Natural killer cell (primary cell): ENCODE measurements around the gene PIWIL1. TPM values are rescaled to one million over a fixed set of nuclear protein-coding genes. Genes with fewer than 3 reads are reported as not detected.

Source experiments
- ATAC-seq, 3 donors: fragments of 150-1000 bp in 2 of 3; fragments of 200-7000 bp in 1 of 3; cut with Tn5 transposase; 1 replicate in 1 of 3; 2 replicates in 2 of 3; pipeline ENCODE4 v1.10.0; 2021; ENCODE audit warnings: mild to moderate bottlenecking in 2 of 3, moderate library complexity in 2 of 3
- DNase-seq, 2 donors: peaks; one replicate each; pipeline versions ENCODE4 v3.0.0 to v3.0.0-alpha.2; 2013 to 2021; ENCODE audit warnings: mixed read lengths in 1 of 2
- H3K27ac ChIP-seq: one replicate; pipeline ENCODE4 v1.5.1; 2013; ENCODE audit warnings: mild to moderate bottlenecking, low read length
- H3K27me3 ChIP-seq: one replicate; pipeline ENCODE4 v1.6.1; 2013; ENCODE audit warnings: low read length; ENCODE audit not compliant: control insufficient read depth, insufficient read depth
- H3K36me3 ChIP-seq: one replicate; pipeline ENCODE4 v1.6.1; 2013; ENCODE audit warnings: low read length; ENCODE audit not compliant: control insufficient read depth, insufficient read depth
- H3K4me1 ChIP-seq: one replicate; pipeline ENCODE4 v1.6.1; 2013; ENCODE audit warnings: low read length; ENCODE audit not compliant: control insufficient read depth, insufficient read depth
- H3K4me3 ChIP-seq: one replicate; pipeline ENCODE4 v1.5.1; 2013; ENCODE audit warnings: low read length
- H3K9me3 ChIP-seq: one replicate; pipeline ENCODE4 v1.6.1; 2013; ENCODE audit warnings: low read length; ENCODE audit not compliant: control insufficient read depth, insufficient read depth
- H3K27ac Mint-ChIP-seq, 2 donors: one replicate each; pipeline ENCODE4 v1.8.0; 2022; ENCODE audit warnings: mild to moderate bottlenecking in 2 of 2, mixed read lengths in 2 of 2, moderate library complexity in 1 of 2
- H3K27me3 Mint-ChIP-seq, 2 donors: one replicate each; pipeline ENCODE4 v1.8.0; 2022; ENCODE audit warnings: low read depth in 2 of 2, mixed read lengths in 2 of 2
- H3K36me3 Mint-ChIP-seq: one replicate; pipeline ENCODE4 v1.8.0; 2022; ENCODE audit warnings: mixed read lengths
- H3K4me1 Mint-ChIP-seq, 2 donors: one replicate each; pipeline ENCODE4 v1.8.0; 2022; ENCODE audit warnings: mixed read lengths in 2 of 2
- H3K4me3 Mint-ChIP-seq: one replicate; pipeline ENCODE4 v1.8.0; 2022; ENCODE audit warnings: mild to moderate bottlenecking, moderate library complexity, mixed read lengths
- H3K9me3 Mint-ChIP-seq, 2 donors: one replicate each; pipeline ENCODE4 v1.8.0; 2022; ENCODE audit warnings: mixed read lengths in 2 of 2
- WGBS: methylation state at CpG from one replicate; pipeline ENCODE4 v1.1.7; 2013; ENCODE audit warnings: missing lambda C conversion rate; ENCODE audit not compliant: insufficient coverage; 5-methylcytosine and 5-hydroxymethylcytosine counted together
- intact Hi-C: fragments of 100-400 bp; cut with micrococcal nuclease; formaldehyde crosslinking; loops from one replicate; pipeline ENCODE4 v1.14.2; 2022
- total RNA-seq, 4 donors: library from RNA; stranded (reverse); fragments of 120-200 nt in 1 of 4; gene quantifications; one replicate each; pipeline versions ENCODE4 v1.2.3 to v1.2.4, GENCODE V29; 2013 to 2022
- TF ChIP-seq, protein P1 (sequence below): fragments of 200-600 bp; IDR thresholded peaks from one replicate; pipeline ENCODE4 v1.8.0; 2022; ENCODE audit warnings: antibody characterized with exemption

The PIWIL1 gene
- total RNA-seq, 3 donors from 2014 or later (not counting 1 experiment from before 2014, with no cell fraction given): not detected

- TF ChIP-seq, protein P1, sequence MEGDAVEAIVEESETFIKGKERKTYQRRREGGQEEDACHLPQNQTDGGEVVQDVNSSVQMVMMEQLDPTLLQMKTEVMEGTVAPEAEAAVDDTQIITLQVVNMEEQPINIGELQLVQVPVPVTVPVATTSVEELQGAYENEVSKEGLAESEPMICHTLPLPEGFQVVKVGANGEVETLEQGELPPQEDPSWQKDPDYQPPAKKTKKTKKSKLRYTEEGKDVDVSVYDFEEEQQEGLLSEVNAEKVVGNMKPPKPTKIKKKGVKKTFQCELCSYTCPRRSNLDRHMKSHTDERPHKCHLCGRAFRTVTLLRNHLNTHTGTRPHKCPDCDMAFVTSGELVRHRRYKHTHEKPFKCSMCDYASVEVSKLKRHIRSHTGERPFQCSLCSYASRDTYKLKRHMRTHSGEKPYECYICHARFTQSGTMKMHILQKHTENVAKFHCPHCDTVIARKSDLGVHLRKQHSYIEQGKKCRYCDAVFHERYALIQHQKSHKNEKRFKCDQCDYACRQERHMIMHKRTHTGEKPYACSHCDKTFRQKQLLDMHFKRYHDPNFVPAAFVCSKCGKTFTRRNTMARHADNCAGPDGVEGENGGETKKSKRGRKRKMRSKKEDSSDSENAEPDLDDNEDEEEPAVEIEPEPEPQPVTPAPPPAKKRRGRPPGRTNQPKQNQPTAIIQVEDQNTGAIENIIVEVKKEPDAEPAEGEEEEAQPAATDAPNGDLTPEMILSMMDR: no peak
- DNase-seq (no peak), ATAC-seq (no peak)
- peaks cover 5 to 6% of the 10 kb centered on the region in 2 donors for H3K4me1 Mint-ChIP-seq
- intact Hi-C loops: no loop called here
- Histone ChIP-seq H3K9me3 (no peaks in the 10 kb centered on the region), H3K27ac (no peak overlapping the region), H3K36me3 (no peaks in the 10 kb centered on the region), H3K4me3 (no peak overlapping the region), H3K27me3 (no peaks in the 10 kb centered on the region), H3K4me1 (no peaks in the 10 kb centered on the region)
- 93% methylated on average over 2 of the region's 2 CpGs for WGBS
- no peak overlapping the region for H3K27ac Mint-ChIP-seq
- H3K27me3 Mint-ChIP-seq: peaks cover 0 to 2% of the 10 kb centered on the region in 2 donors
- no peak overlapping the region for H3K4me3 Mint-ChIP-seq
- H3K9me3 Mint-ChIP-seq: peaks cover 0 to 2% of the 10 kb centered on the region in 2 donors
- no peaks in the 10 kb centered on the region for H3K36me3 Mint-ChIP-seq
Observed at GRCh38 chr12:130396667-130397066, 59.0 kb downstream of the PIWIL1 start.

- no peak overlapping the region for H3K27ac ChIP-seq
- no peaks in the 10 kb centered on the region for H3K27me3 ChIP-seq
- Mint-ChIP-seq H3K27me3 (peaks cover 0 to 5% of the 10 kb centered on the region in 2 donors), H3K4me1 (peaks cover 5 to 6% of the 10 kb centered on the region in 2 donors), H3K27ac (no peak overlapping the region), H3K4me3 (no peak overlapping the region), H3K36me3 (no peaks in the 10 kb centered on the region), H3K9me3 (peaks cover 0 to 2% of the 10 kb centered on the region in 2 donors)
- no peaks in the 10 kb centered on the region for H3K9me3 ChIP-seq
- no peak overlapping the region for H3K4me3 ChIP-seq
- intact Hi-C loops: no loop called here
- WGBS: 88% methylated on average over 12 of the region's 12 CpGs
- H3K4me1 ChIP-seq: no peaks in the 10 kb centered on the region
- TF ChIP-seq, protein P1: no peak
- DNase-seq (no peak), ATAC-seq (no peak)
- H3K36me3 ChIP-seq: no peaks in the 10 kb centered on the region
Observed at GRCh38 chr12:130398100-130398848, 60.6 kb downstream of the PIWIL1 start.

- Mint-ChIP-seq H3K9me3 (no peaks in the 10 kb centered on the region), H3K4me3 (no peak overlapping the region), H3K27ac (no peak overlapping the region), H3K36me3 (no peaks in the 10 kb centered on the region), H3K27me3 (peaks cover 0 to 5% of the 10 kb centered on the region in 2 donors), H3K4me1 (no peaks in the 10 kb centered on the region)
- WGBS: 82% methylated on average over 6 of the region's 6 CpGs
- Histone ChIP-seq H3K27me3 (no peaks in the 10 kb centered on the region), H3K4me1 (no peaks in the 10 kb centered on the region), H3K9me3 (no peaks in the 10 kb centered on the region), H3K27ac (no peak overlapping the region), H3K36me3 (no peaks in the 10 kb centered on the region), H3K4me3 (no peak overlapping the region)
- no peak for ATAC-seq
- TF ChIP-seq, protein P1: no peak
- intact Hi-C loops: no loop called here
- no peak for DNase-seq
Observed at GRCh38 chr12:130401703-130402102, 64.0 kb downstream of the PIWIL1 start.

GRCh38 chr12:130405332-130405731 lies 67.6 kb downstream of the PIWIL1 start:
- no peaks in the 10 kb centered on the region for H3K36me3 ChIP-seq
- WGBS: 80% methylated on average over 6 of the region's 7 CpGs
- no peak overlapping the region for H3K4me3 ChIP-seq
- H3K36me3 Mint-ChIP-seq: no peaks in the 10 kb centered on the region
- H3K27me3 Mint-ChIP-seq: peaks cover 0 to 5% of the 10 kb centered on the region in 2 donors
- no peaks in the 10 kb centered on the region for H3K4me1 ChIP-seq
- H3K4me1 Mint-ChIP-seq: no peaks in the 10 kb centered on the region
- intact Hi-C loops: no loop called here
- no peaks in the 10 kb centered on the region for H3K9me3 ChIP-seq
- ATAC-seq (no peak), DNase-seq (no peak)
- TF ChIP-seq, protein P1: no peak
- no peak overlapping the region for H3K27ac ChIP-seq
- H3K9me3 Mint-ChIP-seq: no peaks in the 10 kb centered on the region
- H3K27me3 ChIP-seq: no peaks in the 10 kb centered on the region
- no peak overlapping the region for H3K27ac Mint-ChIP-seq
- no peak overlapping the region for H3K4me3 Mint-ChIP-seq
